ENCODE results near the gene NIN. TPM values are rescaled to one million over a fixed set of nuclear protein-coding genes. Genes with fewer than 3 reads are reported as not detected.
"Not testable (repeated sequence)": the region's sequence is repeated elsewhere in the genome, so short reads cannot be mapped to it uniquely, and the experiment has no call there.

NIN gene
- total RNA-seq, 1 donor from 2014 or later, result 39.9 TPM

- H3K27ac Mint-ChIP-seq, result peak overlapping the region; percentile 92
- no peak for DNase-seq (ENCODE audit: low spot score)
- peaks cover 62% of the 10 kb centered on the region for H3K36me3 Mint-ChIP-seq (ENCODE audit: low read depth)
- intact Hi-C loops (cut with micrococcal nuclease), result loop anchor here (1.0 to 10.0 kb wide), 12 partner anchors 12 to 1597 kb away; partner anchors contain the start of genes GNG2, KLHDC2 and SAV1
- peaks cover 8% of the 10 kb centered on the region for H3K9me3 Mint-ChIP-seq
- peaks cover 23% of the 10 kb centered on the region for H3K4me1 Mint-ChIP-seq (ENCODE audit: low read depth)
- H3K4me3 Mint-ChIP-seq, result peak overlapping the region; percentile 52
- H3K27me3 Mint-ChIP-seq (ENCODE audit: insufficient read depth), result no peaks in the 10 kb centered on the region
Measured at GRCh38 chr14:50725761-50726160, 105.2 kb downstream of the NIN start.

DNA sequence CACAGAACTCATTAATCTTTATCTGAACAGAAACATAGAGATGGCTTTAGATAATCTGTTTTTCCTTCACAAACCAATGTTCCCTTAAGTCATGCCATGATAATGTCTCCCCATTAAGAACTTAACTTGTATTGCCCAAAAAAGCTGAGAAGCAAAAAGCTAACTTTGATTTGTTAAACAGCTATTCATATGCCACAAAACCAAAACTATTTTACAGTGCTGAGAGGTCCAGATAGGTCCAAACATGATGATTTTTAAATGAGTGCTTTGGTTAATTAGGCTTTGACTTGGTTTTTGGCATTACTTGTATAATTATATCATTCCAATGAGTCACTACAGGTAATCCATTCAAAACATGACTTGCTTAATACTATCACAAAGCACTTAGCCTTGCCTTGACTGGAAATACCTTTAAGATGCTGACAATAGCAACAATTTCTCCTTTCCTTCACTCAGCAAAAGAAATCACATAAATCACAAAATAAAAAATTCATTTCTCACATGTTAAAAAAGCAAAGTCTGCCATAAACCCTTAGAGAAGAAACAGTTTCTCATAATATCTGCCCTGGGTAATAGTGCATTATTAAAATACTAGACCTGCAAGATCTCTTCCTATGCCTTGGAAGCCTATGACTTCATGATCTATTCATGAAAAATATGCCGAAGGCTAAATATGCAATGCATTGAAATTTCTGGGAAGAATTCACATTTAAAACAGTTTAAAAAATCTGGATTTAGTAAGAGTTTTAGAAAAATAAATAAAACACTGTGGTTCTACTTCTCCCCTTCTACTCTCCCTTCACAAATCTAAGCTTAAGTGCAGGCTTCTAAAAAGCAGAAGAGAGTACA, 110.8 kb downstream of the NIN start:
- H3K27ac Mint-ChIP-seq, result no peak overlapping the region

DNA sequence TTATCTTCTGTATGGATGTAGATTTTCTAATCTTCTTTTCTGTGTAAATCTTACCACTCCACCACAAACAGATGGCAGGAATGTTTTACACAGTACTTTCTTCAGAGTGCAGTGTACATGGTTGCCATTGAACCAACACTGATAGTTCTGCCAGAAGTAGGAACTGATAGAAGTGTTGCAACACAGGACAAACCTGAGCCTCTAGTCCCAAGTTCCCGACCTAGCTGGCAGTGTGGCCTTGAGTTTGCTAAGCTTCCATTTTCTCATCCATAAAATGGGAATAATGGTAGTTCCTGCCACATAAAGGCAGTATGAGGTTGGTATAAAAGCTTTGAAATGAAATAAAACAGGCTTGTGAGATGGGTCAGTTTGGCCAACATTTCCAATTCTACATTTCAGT, 112.0 kb downstream of the NIN start:
- H3K9me3 Mint-ChIP-seq, result no peaks in the 10 kb centered on the region
- no peak for DNase-seq (ENCODE audit: low spot score)
- peaks cover 2% of the 10 kb centered on the region for H3K27me3 Mint-ChIP-seq (ENCODE audit: insufficient read depth)
- no peaks in the 10 kb centered on the region for H3K4me1 Mint-ChIP-seq (ENCODE audit: low read depth)
- H3K4me3 Mint-ChIP-seq, result no peak overlapping the region
- intact Hi-C loops (cut with micrococcal nuclease), result no loop called here
- peaks cover 13% of the 10 kb centered on the region for H3K36me3 Mint-ChIP-seq (ENCODE audit: low read depth)
- H3K27ac Mint-ChIP-seq, result no peak overlapping the region

More for the DNA sequence above, 110.8 kb downstream of the NIN start:
- intact Hi-C loops (cut with micrococcal nuclease), result loop anchor here (10.0 kb wide), 1 partner anchor 1145 kb away; the partner anchor contains the start of gene GNG2
- Mint-ChIP-seq H3K27me3 (ENCODE audit: insufficient read depth) (peaks cover 2% of the 10 kb centered on the region), H3K9me3 (no peaks in the 10 kb centered on the region), H3K4me3 (no peak overlapping the region), H3K36me3 (ENCODE audit: low read depth) (peaks cover 21% of the 10 kb centered on the region), H3K4me1 (ENCODE audit: low read depth) (peaks cover 5% of the 10 kb centered on the region)
- DNase-seq (ENCODE audit: low spot score), result no peak

- H3K27ac Mint-ChIP-seq, result no peak overlapping the region
- DNase-seq (ENCODE audit: low spot score), result no peak
- peaks cover 10% of the 10 kb centered on the region for H3K36me3 Mint-ChIP-seq (ENCODE audit: low read depth)
- no peaks in the 10 kb centered on the region for H3K4me1 Mint-ChIP-seq (ENCODE audit: low read depth)
- no peak overlapping the region for H3K4me3 Mint-ChIP-seq
- peaks cover 2% of the 10 kb centered on the region for H3K27me3 Mint-ChIP-seq (ENCODE audit: insufficient read depth)
- intact Hi-C loops (cut with micrococcal nuclease), result no loop called here
- no peaks in the 10 kb centered on the region for H3K9me3 Mint-ChIP-seq
Measured at GRCh38 chr14:50717811-50718210, 113.2 kb downstream of the NIN start.

DNA sequence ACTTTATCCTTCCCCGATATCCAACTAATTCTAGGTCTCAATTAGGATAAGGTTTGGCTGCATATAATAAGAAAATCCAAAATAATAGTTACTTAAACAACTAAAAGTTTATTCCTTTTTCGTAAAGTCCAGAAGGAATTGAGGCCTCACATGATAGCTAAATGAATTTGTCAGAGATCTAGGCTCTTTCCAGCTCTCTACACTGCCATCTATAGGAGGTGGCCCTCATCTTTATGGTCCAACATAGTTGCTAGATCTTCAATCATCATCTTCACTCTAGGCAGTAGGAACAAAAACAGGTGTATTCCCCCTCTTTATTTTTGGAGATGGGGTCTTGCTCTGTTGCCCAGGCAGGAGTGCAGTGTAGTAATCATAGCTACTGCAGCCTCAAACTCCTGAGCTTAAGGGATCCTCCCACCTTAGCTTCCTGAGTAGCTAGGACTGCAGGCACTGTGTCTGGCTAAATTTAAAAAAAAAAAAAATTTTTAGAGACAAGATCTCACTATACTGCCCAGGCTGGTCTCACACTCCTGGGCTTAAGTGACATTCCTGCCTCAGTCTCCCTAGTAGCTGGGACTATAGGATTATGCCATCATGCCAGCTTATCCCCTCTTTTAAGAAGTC, 116.4 kb downstream of the NIN start:
- Mint-ChIP-seq H3K27me3 (ENCODE audit: insufficient read depth) (peaks cover 2% of the 10 kb centered on the region), H3K4me1 (ENCODE audit: low read depth) (no peaks in the 10 kb centered on the region), H3K9me3 (no peaks in the 10 kb centered on the region), H3K36me3 (ENCODE audit: low read depth) (no peaks in the 10 kb centered on the region), H3K4me3 (no peak overlapping the region), H3K27ac (no peak overlapping the region)
- intact Hi-C loops (cut with micrococcal nuclease), result loop anchor here (5.0 kb wide), 1 partner anchor 172 kb away; no protein-coding TSS in a partner anchor
- no peak for DNase-seq (ENCODE audit: low spot score)

- Mint-ChIP-seq H3K36me3 (ENCODE audit: low read depth) (no peaks in the 10 kb centered on the region), H3K4me3 (no peak overlapping the region), H3K9me3 (no peaks in the 10 kb centered on the region), H3K27me3 (ENCODE audit: insufficient read depth) (peaks cover 2% of the 10 kb centered on the region), H3K27ac (no peak overlapping the region), H3K4me1 (ENCODE audit: low read depth) (no peaks in the 10 kb centered on the region)
- intact Hi-C loops (cut with micrococcal nuclease), result loop anchor here (5.0 kb wide), 1 partner anchor 169 kb away; no protein-coding TSS in a partner anchor
- DNase-seq (ENCODE audit: low spot score), result no peak
Measured at GRCh38 chr14:50711043-50711442, 119.9 kb downstream of the NIN start.

DNA sequence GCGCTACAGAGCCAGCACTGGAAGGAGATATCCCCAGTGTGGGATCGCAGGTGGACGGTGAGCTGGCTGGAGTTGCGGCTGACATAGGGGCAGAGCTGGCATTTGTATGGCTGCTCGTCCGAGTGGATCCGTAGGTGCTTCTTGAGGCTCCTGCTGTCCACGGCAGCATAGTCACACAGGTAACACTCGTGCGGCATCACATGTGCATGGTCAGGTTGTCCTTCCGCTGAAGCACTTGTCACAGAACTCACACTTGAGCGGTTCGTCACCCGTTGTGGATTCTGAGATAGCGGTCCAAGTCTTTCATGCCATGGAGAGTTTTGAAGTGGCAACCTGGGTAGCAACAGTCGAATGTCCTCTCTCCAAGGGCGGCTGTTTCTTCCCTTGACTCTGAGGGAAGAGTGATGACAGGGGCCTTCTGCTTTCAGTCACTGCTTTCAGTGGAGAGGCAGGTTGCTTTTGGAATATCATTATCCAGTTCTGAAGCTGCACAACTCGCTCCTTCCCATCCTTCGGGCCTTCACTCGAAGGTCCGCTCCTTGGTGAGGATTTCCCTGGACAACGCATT, 125.9 kb downstream of the NIN start:
- H3K4me1 Mint-ChIP-seq (ENCODE audit: low read depth), result no peaks in the 10 kb centered on the region
- H3K9me3 Mint-ChIP-seq, result peaks cover 7% of the 10 kb centered on the region
- DNase-seq (ENCODE audit: low spot score), result no peak
- no peak overlapping the region for H3K4me3 Mint-ChIP-seq
- H3K27me3 Mint-ChIP-seq (ENCODE audit: insufficient read depth), result peaks cover 5% of the 10 kb centered on the region
- intact Hi-C loops (cut with micrococcal nuclease), result no loop called here
- no peaks in the 10 kb centered on the region for H3K36me3 Mint-ChIP-seq (ENCODE audit: low read depth)
- no peak overlapping the region for H3K27ac Mint-ChIP-seq

GRCh38 chr14:50704454-50705010, 126.4 kb downstream of the NIN start:
- no peak for DNase-seq (ENCODE audit: low spot score)
- intact Hi-C loops (cut with micrococcal nuclease), result no loop called here
- Mint-ChIP-seq H3K27ac (no peak overlapping the region), H3K4me3 (no peak overlapping the region), H3K4me1 (ENCODE audit: low read depth) (no peaks in the 10 kb centered on the region), H3K27me3 (ENCODE audit: insufficient read depth) (peaks cover 5% of the 10 kb centered on the region), H3K36me3 (ENCODE audit: low read depth) (no peaks in the 10 kb centered on the region), H3K9me3 (peaks cover 7% of the 10 kb centered on the region)

DNA sequence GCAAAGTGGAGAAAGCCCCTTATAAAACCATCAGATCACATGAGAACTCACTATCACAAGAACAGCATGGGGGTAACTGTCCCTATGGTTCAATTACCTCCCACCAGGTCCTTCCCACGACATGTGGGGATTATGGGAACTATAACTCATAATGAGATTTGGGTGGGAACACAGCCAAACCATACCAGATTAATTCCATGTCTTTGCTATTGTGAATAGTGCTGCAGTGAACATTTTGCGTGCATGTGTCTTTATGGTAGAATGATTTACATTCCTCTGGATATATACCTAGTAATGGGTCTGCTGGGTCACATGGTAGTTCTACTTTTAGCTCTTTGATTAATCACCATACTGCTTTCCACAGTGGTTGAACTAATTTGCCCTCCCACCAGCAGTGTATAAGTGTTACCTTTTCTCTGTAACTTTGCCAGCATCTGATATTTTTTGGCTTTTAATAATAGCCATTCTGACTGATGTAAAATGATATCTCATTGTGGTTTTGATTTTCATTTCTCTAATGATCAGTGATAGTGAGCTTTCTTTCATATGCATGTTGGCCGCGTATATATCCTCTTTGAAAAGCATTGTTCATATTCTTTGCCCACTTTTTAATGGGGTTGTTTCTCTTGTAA, 133.2 kb downstream of the NIN start:
- Mint-ChIP-seq H3K27ac (no peak overlapping the region), H3K4me1 (ENCODE audit: low read depth) (no peaks in the 10 kb centered on the region), H3K9me3 (peaks cover 14% of the 10 kb centered on the region), H3K27me3 (ENCODE audit: insufficient read depth) (peaks cover 15% of the 10 kb centered on the region), H3K36me3 (ENCODE audit: low read depth) (no peaks in the 10 kb centered on the region), H3K4me3 (no peak overlapping the region)
- intact Hi-C loops (cut with micrococcal nuclease), result no loop called here
- DNase-seq (ENCODE audit: low spot score), result no peak

- H3K4me1 Mint-ChIP-seq (ENCODE audit: low read depth); DNase-seq (ENCODE audit: low spot score); H3K36me3 Mint-ChIP-seq (ENCODE audit: low read depth); intact Hi-C loops (cut with micrococcal nuclease); H3K9me3 Mint-ChIP-seq; H3K27ac Mint-ChIP-seq; H3K4me3 Mint-ChIP-seq: not testable (repeated sequence)
- H3K27me3 Mint-ChIP-seq (ENCODE audit: insufficient read depth), result peaks cover 15% of the 10 kb centered on the region
Measured at GRCh38 chr14:50694260-50694659, 136.7 kb downstream of the NIN start.

DNA sequence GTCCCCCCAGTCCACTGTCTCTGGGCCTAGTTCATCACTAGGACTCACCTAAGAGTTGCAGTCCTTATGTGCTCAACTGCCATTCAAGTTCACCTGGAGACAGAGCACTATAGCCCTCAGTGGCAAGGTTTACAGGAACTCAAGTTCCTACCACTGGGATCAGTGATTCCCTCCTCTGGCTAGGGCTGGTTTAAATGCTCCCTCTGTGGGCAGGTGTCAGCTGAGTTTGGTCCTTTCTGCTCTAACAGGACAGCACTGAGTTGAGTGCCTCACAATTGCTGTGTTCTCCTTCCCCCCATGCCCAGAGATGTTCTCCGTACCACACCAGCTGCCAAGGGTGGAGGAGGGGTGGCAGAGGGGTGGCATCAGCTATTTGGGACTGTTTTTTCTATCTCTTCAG, 142.1 kb downstream of the NIN start:
- Mint-ChIP-seq H3K27me3 (ENCODE audit: insufficient read depth) (peaks cover 16% of the 10 kb centered on the region), H3K27ac (no peak overlapping the region), H3K9me3 (no peaks in the 10 kb centered on the region), H3K36me3 (ENCODE audit: low read depth) (no peaks in the 10 kb centered on the region), H3K4me1 (ENCODE audit: low read depth) (no peaks in the 10 kb centered on the region), H3K4me3 (no peak overlapping the region)
- DNase-seq (ENCODE audit: low spot score), result no peak
- intact Hi-C loops (cut with micrococcal nuclease), result no loop called here

- Mint-ChIP-seq H3K27me3 (ENCODE audit: insufficient read depth) (peaks cover 14% of the 10 kb centered on the region), H3K27ac (no peak overlapping the region), H3K9me3 (no peaks in the 10 kb centered on the region), H3K36me3 (ENCODE audit: low read depth) (no peaks in the 10 kb centered on the region), H3K4me1 (ENCODE audit: low read depth) (peaks cover 10% of the 10 kb centered on the region), H3K4me3 (no peak overlapping the region)
- intact Hi-C loops (cut with micrococcal nuclease), result no loop called here
- no peak for DNase-seq (ENCODE audit: low spot score)
Measured at GRCh38 chr14:50679674-50680073, 151.3 kb downstream of the NIN start.
